GM12872 (cell line): ENCODE measurements around the gene DFFA.

Source experiments
- TF ChIP-seq, protein P1 (sequence below): IDR thresholded peaks from 3 replicates; pipeline ENCODE4 v1.5.1; 2011; ENCODE audit warnings: low read depth, mild to moderate bottlenecking, low read length, moderate library complexity; ENCODE audit not compliant: insufficient read depth

DFFA gene

DNA sequence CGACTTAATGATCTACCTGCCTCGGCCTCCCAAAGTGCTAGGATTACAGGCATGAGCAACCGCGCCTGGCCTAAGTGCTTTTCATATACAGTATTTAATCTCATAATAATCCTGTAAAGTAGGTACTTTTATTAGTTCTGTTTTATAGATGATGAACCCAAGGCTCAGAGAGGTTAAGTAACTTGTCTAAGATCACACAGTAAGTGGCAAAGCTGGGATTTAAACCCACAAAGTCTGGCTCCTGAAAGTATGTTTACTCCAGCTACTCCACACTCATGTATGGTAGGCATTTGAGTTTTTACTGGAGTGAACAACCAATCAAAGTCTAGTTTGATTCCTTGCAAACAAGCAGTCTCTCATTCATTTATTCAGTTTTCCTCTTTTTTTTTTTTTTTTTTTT, 2.3 kb downstream of the DFFA start:
- TF ChIP-seq, protein P1, sequence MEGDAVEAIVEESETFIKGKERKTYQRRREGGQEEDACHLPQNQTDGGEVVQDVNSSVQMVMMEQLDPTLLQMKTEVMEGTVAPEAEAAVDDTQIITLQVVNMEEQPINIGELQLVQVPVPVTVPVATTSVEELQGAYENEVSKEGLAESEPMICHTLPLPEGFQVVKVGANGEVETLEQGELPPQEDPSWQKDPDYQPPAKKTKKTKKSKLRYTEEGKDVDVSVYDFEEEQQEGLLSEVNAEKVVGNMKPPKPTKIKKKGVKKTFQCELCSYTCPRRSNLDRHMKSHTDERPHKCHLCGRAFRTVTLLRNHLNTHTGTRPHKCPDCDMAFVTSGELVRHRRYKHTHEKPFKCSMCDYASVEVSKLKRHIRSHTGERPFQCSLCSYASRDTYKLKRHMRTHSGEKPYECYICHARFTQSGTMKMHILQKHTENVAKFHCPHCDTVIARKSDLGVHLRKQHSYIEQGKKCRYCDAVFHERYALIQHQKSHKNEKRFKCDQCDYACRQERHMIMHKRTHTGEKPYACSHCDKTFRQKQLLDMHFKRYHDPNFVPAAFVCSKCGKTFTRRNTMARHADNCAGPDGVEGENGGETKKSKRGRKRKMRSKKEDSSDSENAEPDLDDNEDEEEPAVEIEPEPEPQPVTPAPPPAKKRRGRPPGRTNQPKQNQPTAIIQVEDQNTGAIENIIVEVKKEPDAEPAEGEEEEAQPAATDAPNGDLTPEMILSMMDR = no peak

DNA sequence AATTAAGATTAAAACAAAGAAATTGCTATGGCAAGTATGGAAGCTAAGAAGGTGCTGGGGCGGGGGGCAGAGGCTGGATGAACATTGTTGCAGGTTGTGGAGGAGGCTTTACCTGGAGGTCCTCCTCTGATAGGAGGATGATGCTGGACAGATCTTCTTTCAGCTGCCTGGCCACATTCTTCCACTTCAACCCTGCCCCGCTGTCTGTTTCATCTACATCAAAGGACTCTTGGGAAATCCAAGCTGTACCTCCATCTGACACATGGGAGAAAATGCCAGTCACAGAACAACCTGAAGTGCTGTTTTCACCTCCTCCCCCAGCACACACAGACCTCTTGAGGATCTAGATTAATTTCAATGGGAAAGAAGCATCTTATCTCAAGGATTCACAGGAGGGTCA, 5.3 kb downstream of the DFFA start:
- TF ChIP-seq, protein P1 = no peak

DNA sequence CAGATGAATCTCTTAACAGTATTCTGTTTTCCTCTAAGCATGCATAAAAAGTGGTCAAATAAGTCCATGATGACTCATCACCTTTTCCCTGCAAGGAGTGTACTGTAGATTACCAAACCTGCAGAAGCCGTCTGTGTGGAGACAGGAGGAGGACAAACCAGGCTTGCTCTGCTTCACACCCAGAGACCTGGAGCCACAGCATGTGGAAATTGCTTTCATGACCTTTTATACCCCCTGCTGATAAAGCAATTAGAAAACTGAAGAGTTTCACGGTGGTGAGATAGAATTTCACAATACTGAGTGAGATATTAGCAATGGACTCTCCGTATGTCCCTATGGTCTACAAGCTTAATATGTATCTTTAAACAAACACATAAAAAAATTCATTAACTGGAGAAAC, 13.1 kb downstream of the DFFA start:
- TF ChIP-seq, protein P1 = no peak

DNA sequence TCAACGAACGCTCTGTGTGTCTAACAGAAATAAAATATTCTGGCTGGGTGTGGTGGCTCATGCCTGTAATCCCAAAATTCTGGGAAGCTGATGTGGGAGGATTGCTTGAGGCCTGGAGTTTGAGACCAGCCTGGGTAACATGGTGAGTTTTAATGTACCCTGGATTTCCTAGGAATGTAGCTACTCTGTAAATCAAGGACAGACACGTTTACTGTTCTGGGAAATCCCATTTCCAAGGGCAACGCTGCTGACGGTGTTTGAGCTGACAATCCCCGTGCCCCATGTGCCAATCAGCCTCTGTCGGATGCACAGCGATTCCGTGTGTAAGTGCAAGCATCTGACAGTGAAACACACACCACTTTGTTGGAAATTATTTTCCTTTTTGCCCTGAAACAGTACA, 14.5 kb downstream of the DFFA start:
- TF ChIP-seq, protein P1 = no peak

DNA sequence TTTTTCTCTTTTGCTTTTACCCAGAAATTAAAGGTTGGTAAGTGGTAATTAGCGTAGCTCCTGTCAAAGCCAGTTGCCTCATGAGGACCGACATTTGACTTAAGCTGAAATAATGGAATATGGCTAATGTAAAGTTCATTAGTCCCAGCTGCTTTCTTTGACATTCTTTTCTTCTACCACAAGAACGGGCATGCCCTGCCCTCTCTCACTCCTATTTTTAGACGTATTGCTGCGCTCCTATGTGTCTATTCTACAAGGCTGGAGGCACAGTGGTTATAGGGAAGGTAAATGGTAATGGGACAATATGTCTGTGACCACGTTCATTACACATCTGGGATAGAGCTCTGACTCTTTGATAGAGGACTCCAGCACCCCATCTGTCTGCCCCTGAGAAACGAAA, 15.7 kb downstream of the DFFA start:
- TF ChIP-seq, protein P1 = no peak

DNA sequence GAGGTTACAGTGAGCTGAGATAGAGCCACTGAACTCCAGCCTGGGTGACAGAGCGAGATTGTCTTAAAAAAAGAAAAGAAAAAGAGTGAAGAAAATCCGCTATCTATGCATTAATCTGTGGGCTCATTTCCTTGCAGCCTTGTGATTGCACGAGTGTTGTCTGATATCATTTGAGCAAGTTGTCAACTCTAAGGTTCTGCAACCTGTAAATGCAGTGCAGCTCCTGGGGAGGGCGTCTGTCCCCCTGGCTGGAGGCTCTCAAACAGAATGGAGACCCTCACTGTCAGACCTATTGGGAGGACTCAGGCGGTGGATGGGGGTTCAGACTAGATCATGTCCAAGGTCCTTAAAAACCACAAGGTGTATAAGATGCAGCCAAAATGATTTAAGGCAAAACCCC, 16.3 kb downstream of the DFFA start:
- TF ChIP-seq, protein P1 = no peak

DNA sequence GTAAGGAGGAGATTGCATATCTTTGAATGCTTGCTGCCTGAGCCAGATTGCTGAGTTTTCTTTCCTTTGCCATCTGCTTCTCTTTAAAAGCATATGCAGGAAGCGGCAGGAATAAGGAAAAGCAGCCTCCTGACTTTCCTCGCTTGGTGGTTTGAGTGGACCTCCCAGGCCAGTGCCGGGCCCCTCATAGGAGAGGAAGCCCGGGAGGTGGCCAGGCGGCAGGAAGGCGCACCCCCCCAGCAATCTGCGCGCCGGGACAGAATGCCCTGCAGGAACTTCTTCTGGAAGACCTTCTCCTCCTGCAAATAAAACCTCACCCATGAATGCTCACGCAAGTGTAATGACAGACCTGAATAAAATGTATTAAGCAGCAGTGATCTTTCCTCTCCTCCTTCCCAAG, 21.0 kb downstream of the DFFA start:
- TF ChIP-seq, protein P1 = no peak

DNA sequence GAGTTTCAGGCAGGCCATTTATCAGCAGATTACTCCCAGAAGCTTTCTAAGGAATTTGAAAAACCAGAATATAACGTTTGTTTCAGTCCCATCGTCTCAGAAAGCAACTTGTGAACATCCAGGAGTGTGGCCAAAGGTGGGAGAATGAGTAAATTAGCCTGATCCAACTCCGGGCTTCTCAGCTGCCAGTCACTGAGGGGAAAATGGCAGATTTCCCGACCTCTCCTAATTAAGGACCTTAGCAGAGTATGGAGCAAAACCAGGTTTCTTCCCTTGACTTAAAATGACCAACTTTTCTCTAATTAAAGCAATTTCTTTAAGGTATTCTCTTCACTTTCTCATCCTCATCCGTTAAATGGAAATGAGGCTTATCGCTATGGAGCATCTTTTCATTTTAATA, 21.5 kb downstream of the DFFA start:
- TF ChIP-seq, protein P1 = no peak
